HG03196 (cell line): ENCODE results near the gene DRC1.

Experiments used
- ATAC-seq: cut with Tn5 transposase; IDR thresholded peaks from one replicate; pipeline ENCODE4 v1.9.1; 2021; ENCODE audit not compliant: unreplicated experiment

Gene DRC1

GRCh38 chr2:26489213-26489850, 87.6 kb downstream of the DRC1 start:
- ATAC-seq: no peak

GRCh38 chr2:26491563-26492167, 89.9 kb downstream of the DRC1 start:
- ATAC-seq: no peak

- no peak for ATAC-seq
These were observed 91.2 kb downstream of the DRC1 start for GRCh38 chr2:26492749-26493515.

GRCh38 chr2:26493566-26493965, 91.8 kb downstream of the DRC1 start:
- ATAC-seq: no peak

- ATAC-seq: no peak
These were observed 92.5 kb downstream of the DRC1 start for GRCh38 chr2:26494199-26494598.

GRCh38 chr2:26494891-26495290, 93.2 kb downstream of the DRC1 start:
- ATAC-seq: no peak

- ATAC-seq: no peak
These were observed 94.1 kb downstream of the DRC1 start for GRCh38 chr2:26495705-26496297.

- ATAC-seq: no peak
These were observed 98.7 kb downstream of the DRC1 start for GRCh38 chr2:26500406-26500805.

- ATAC-seq: peak; percentile 78
These were observed 101.6 kb downstream of the DRC1 start for GRCh38 chr2:26503231-26503880.

- no peak for ATAC-seq
These were observed 102.3 kb downstream of the DRC1 start for GRCh38 chr2:26504002-26504401.

GRCh38 chr2:26506279-26506678, 104.6 kb downstream of the DRC1 start:
- ATAC-seq: no peak
